Measurements from ENCODE around the gene FNBP1L. TPM values are rescaled to one million over a fixed set of nuclear protein-coding genes. Genes with fewer than 3 reads are reported as not detected.

The FNBP1L gene
- 1 to 10 TPM; 1.3 to 1.6 TPM for total RNA-seq

DNA sequence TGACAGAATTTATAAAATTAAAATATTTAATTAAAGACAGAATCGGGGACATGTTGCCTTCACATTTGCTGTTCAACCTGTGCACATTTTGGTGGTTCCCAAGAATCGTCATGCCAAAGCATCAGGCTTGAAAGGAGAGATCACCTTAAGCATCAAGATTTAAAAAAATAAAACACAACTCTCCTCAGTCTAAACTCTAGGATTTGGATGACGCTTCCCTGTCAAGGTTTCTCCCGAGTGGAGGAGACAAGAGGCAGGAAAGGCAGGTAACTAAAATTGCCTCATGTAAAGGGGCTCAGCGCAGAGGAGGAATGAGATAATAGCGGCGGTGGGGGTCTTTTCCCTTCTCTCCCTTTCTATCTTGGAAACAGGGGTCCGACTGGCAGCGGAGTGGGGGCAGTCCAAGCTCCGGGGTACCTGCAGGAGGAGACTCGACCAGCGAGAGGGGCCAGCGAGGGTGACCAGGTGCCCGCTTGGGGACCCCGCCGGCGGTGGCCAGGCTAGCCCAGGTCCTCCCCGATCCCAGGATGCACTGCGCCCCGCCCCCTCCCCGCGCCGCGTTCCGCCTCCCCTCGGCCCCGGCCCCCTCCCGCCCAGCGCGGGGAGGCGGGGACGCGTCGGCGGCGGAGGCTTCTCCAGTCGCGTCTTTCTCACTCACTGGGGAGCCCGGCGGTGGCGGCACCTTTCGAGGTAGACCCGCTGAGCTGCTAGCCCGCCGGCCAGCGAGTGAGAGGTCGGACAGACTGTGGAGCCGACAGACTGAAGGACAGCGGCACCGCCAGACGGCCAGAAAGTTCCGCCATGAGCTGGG, at the start of gene FNBP1L:
FNBP1L (plus strand) TSS at position 638 of the 811 bp plus-strand sequence; CDS start at position 802, 164 bp downstream.
- peaks cover 2 to 5% of the 10 kb centered on the region in 2 donors for H3K36me3 Mint-ChIP-seq (ENCODE audit: insufficient read depth in 2 of 2)
- peak; percentile 75 to 76 for DNase-seq
- H3K4me3 Mint-ChIP-seq: peak within 1 kb of the TSS; percentile 92 to 97
- peaks cover 37% of the 10 kb centered on the region for H3K27me3 Mint-ChIP-seq (ENCODE audit: low read depth)
- peaks cover 18% of the 10 kb centered on the region for H3K4me1 Mint-ChIP-seq (ENCODE audit: low read depth)
- peak; percentile 87 for ATAC-seq (replicated peaks in 1 of 2)
- H3K27ac Mint-ChIP-seq: peak within 1 kb of the TSS; percentile 78
- no peaks in the 10 kb centered on the region for H3K9me3 Mint-ChIP-seq

DNA sequence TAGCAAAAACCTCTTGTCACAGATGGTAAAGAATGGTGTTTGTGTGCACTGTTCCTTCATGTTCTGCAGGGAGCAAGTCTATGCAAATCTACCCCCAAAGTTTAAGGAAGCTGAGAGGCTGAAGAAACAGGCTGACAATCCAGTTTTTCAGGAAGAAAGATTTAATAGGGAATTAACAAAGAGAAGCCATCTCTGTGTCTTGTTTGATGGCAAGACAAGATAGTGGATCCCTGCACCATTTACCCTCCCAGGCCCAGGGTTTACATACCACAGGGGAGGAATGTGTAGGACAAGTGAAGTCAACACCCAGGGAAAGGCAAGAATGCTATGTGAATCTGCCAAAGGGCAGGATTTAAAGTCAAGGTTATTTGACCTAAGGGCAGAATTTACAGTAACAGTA, 48.1 kb upstream of the FNBP1L start:
- ATAC-seq (replicated peaks in 1 of 2) (no peak), DNase-seq (no peak)
- no peaks in the 10 kb centered on the region for H3K4me1 Mint-ChIP-seq (ENCODE audit: low read depth)
- no peaks in the 10 kb centered on the region for H3K36me3 Mint-ChIP-seq (ENCODE audit: insufficient read depth in 2 of 2)
- H3K4me3 Mint-ChIP-seq: no peak overlapping the region
- no peak overlapping the region for H3K27ac Mint-ChIP-seq
- no peaks in the 10 kb centered on the region for H3K9me3 Mint-ChIP-seq
- H3K27me3 Mint-ChIP-seq (ENCODE audit: low read depth): no peaks in the 10 kb centered on the region

DNA sequence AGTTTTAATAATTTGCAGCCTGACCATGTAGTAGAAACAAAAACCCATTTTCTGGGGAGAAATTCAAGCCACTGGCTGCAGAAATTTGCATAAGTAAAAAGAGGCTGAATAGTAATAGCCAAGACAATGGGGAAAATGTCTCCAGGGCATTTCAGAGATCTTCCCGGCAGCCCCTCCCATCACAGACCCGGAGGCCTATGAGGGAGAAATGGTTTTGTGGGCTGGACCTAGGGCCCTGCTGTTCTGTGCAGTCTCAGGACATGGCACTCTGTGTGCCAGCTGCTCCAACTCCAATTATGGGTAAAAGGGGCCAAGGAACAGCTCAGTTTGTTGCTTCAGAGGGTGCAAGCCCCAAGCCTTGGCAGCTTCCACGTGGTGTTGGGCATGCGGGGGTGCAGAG, 39.7 kb upstream of the FNBP1L start:
- no peaks in the 10 kb centered on the region for H3K27me3 Mint-ChIP-seq (ENCODE audit: low read depth)
- peaks cover 2% of the 10 kb centered on the region in 2 donors for H3K36me3 Mint-ChIP-seq (ENCODE audit: insufficient read depth in 2 of 2)
- H3K9me3 Mint-ChIP-seq: no peaks in the 10 kb centered on the region
- DNase-seq (no peak), ATAC-seq (replicated peaks in 1 of 2) (no peak)
- H3K27ac Mint-ChIP-seq: no peak overlapping the region
- no peak overlapping the region for H3K4me3 Mint-ChIP-seq
- no peaks in the 10 kb centered on the region for H3K4me1 Mint-ChIP-seq (ENCODE audit: low read depth)

DNA sequence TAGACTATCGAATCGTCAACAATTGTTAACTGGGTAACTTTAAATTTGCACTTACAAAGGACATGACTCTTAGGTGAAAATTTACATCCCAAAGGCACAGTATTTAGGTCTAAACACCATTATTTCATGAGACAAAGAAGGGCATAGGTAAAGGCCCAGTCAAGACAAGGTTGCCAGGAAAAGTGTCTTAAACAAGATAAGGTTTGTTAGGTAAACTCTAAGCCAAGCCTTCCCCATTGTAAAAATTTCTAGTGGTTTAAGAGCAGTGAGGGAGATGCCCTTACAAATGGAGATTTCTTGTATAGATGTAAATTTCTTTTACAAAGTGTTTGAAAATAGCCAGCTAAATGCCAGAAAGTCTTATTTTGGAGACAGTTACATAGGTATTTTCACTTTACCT, 36.9 kb upstream of the FNBP1L start:
- H3K36me3 Mint-ChIP-seq (ENCODE audit: insufficient read depth in 2 of 2): peaks cover 2% of the 10 kb centered on the region in 2 donors
- H3K9me3 Mint-ChIP-seq: no peaks in the 10 kb centered on the region
- no peak for DNase-seq
- no peak overlapping the region for H3K4me3 Mint-ChIP-seq
- no peak for ATAC-seq (replicated peaks in 1 of 2)
- H3K4me1 Mint-ChIP-seq (ENCODE audit: low read depth): no peaks in the 10 kb centered on the region
- peaks cover 7% of the 10 kb centered on the region for H3K27me3 Mint-ChIP-seq (ENCODE audit: low read depth)
- H3K27ac Mint-ChIP-seq: no peak overlapping the region

DNA sequence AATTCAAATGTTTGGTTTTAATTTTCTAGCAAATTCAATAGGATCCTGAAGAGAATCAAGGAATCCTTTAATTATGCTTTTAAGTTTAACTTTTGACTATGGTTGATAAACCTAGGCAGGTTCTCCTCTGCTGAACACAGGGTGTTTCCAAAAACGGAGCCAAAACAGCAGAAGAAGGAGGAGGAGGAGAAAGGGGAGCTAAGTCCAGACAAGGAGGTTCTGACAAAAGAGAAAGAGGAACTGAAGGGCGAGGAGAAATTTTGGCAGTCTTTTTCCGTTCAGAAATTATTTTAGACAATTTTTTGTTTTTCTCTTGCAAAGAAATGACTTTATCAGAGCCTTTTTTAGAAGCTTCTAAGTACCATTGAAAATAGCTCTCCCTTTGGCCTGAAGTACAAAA, 33.2 kb upstream of the FNBP1L start:
- H3K27me3 Mint-ChIP-seq (ENCODE audit: low read depth): peaks cover 7% of the 10 kb centered on the region
- no peak overlapping the region for H3K4me3 Mint-ChIP-seq
- no peaks in the 10 kb centered on the region for H3K36me3 Mint-ChIP-seq (ENCODE audit: insufficient read depth in 2 of 2)
- no peaks in the 10 kb centered on the region for H3K4me1 Mint-ChIP-seq (ENCODE audit: low read depth)
- no peak for DNase-seq
- H3K9me3 Mint-ChIP-seq: peaks cover 0 to 2% of the 10 kb centered on the region in 2 donors
- no peak for ATAC-seq (replicated peaks in 1 of 2)
- H3K27ac Mint-ChIP-seq: no peak overlapping the region

DNA sequence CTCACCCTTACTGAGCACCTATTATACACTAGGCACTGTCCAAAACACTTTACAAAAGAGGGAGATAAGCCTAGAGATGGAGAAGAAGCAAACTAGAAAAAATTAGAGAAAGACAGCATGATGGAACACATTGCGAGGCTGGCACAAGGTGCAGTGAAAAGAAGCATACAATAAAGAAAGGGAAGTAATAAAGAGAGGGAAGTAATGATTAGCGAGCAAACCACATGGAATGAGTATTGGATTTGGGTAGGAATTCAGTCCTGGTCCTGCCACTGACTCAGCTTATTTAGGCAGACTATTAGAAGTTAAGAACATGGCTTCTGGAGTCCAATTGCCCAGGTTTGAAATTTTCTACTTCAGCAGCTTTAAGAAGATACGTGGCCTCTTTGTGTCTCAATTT, 32.6 kb upstream of the FNBP1L start:
- H3K4me3 Mint-ChIP-seq: no peak overlapping the region
- DNase-seq (no peak), ATAC-seq (replicated peaks in 1 of 2) (no peak)
- H3K27ac Mint-ChIP-seq: no peak overlapping the region
- peaks cover 0 to 2% of the 10 kb centered on the region in 2 donors for H3K9me3 Mint-ChIP-seq
- H3K36me3 Mint-ChIP-seq (ENCODE audit: insufficient read depth in 2 of 2): no peaks in the 10 kb centered on the region
- H3K27me3 Mint-ChIP-seq (ENCODE audit: low read depth): peaks cover 7% of the 10 kb centered on the region
- H3K4me1 Mint-ChIP-seq (ENCODE audit: low read depth): no peaks in the 10 kb centered on the region

DNA sequence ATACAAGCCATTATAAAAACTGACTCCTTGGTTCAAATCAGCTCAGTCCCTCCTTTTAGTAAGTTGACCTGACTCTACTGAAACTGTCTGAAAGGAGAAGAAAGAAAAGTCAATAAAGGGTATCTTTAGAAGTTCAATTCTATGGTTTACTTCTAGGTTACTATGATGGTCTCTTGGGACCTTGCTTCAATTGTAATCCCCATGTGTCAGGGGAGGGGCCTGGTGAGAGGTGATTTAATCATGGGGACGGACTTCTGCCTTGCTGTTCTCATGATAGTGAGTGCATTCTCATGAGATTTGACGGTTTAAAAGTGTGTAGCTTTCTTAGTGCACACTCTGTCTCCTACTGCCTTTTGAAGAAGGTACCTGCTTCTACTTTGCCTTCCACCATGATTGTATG, 31.7 kb upstream of the FNBP1L start:
- ATAC-seq (replicated peaks in 1 of 2): no peak
- DNase-seq: no peak
- Mint-ChIP-seq H3K4me1 (ENCODE audit: low read depth) (no peaks in the 10 kb centered on the region), H3K36me3 (ENCODE audit: insufficient read depth in 2 of 2) (no peaks in the 10 kb centered on the region), H3K9me3 (peaks cover 0 to 2% of the 10 kb centered on the region in 2 donors), H3K4me3 (no peak overlapping the region), H3K27me3 (ENCODE audit: low read depth) (peaks cover 11% of the 10 kb centered on the region), H3K27ac (no peak overlapping the region)

DNA sequence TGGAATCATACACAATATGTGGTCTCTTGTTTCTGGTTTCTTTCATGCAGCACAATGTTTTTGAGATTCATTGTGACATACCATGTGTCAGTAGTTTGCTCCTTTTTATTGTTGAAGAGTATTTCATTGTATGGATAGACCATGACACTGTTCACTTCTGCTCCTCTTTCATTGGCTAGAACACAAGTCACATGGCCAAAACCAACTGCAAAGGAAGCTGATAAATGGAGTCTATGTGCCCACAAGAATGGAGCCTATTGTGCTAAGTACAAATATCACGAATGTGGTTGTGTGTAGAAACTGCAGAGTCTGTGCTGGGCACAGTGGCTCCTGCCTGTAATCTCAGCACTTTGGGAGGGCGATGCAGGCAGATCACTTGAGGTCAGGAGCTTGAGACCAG, 28.6 kb upstream of the FNBP1L start:
- Mint-ChIP-seq H3K4me1 (ENCODE audit: low read depth) (no peaks in the 10 kb centered on the region), H3K27me3 (ENCODE audit: low read depth) (peaks cover 11% of the 10 kb centered on the region), H3K9me3 (peaks cover 0 to 2% of the 10 kb centered on the region in 2 donors), H3K36me3 (ENCODE audit: insufficient read depth in 2 of 2) (no peaks in the 10 kb centered on the region), H3K4me3 (no peak overlapping the region), H3K27ac (no peak overlapping the region)
- no peak for DNase-seq
- ATAC-seq (replicated peaks in 1 of 2): no peak

DNA sequence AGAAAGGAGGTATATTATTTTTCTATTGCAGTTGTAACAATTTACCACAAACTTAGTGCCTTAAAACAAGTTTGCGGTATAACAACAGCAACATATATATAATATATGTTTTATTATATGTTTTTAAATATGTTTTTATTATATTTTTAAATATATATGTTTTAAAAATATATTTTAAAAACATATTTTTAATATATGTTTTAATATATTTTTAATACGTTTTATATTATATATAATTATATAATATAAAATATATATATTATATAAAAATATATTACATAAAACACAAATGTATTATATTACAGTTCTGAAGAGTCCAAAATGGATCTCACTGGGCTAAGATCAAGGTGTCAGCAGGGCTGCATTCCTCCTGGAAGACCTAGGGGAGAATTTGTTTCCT, 27.5 kb upstream of the FNBP1L start:
- no peak overlapping the region for H3K4me3 Mint-ChIP-seq
- H3K36me3 Mint-ChIP-seq (ENCODE audit: insufficient read depth in 2 of 2): no peaks in the 10 kb centered on the region
- DNase-seq (no peak), ATAC-seq (replicated peaks in 1 of 2) (no peak)
- peaks cover 0 to 2% of the 10 kb centered on the region in 2 donors for H3K9me3 Mint-ChIP-seq
- H3K27me3 Mint-ChIP-seq (ENCODE audit: low read depth): peaks cover 6% of the 10 kb centered on the region
- no peak overlapping the region for H3K27ac Mint-ChIP-seq
- H3K4me1 Mint-ChIP-seq (ENCODE audit: low read depth): no peaks in the 10 kb centered on the region

DNA sequence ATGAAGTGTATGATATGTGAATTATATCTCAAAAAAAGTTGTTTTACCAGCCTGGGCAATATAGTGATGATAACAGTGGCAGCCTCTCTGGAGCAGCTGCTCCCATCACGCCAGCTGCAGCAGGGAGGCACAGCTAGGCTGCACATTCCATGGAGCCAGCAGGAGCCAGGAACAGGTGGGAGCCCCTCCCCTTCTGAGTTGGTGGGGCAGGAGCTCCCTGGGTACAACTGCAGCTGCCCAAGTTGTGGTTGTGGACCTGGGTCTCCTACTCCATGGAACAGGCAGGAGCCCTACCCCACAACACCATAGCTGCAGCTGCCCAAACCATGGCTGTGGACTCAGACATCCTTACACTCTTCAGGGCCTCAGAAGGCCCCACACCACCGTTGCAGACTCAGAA, 21.7 kb upstream of the FNBP1L start:
- H3K4me3 Mint-ChIP-seq: no peak overlapping the region
- peaks cover under 1% of the 10 kb centered on the region for H3K27me3 Mint-ChIP-seq (ENCODE audit: low read depth)
- ATAC-seq (replicated peaks in 1 of 2) (no peak), DNase-seq (no peak)
- H3K27ac Mint-ChIP-seq: no peak overlapping the region
- H3K36me3 Mint-ChIP-seq (ENCODE audit: insufficient read depth in 2 of 2): no peaks in the 10 kb centered on the region
- H3K4me1 Mint-ChIP-seq (ENCODE audit: low read depth): no peaks in the 10 kb centered on the region
- no peaks in the 10 kb centered on the region for H3K9me3 Mint-ChIP-seq

DNA sequence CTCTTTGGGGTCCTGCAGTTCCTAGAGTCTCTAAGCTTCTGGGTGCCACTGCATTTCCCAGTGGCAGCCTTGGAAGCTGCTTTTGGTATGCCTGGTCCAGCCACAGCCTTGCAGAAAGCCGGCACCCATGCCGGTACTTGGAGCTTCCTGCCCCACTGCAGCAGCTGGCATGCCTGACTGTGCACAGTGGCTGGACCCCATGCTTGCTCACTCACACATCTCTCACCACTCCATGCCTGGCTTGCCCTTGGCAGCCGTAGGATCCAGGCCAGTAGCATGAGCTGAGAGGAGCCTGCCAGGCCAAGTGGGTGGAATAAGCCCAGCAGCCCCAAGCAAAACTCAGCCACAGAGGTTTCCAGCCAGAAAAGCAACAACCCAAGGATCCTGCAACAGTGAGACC, 20.3 kb upstream of the FNBP1L start:
- H3K4me3 Mint-ChIP-seq: no peak overlapping the region
- H3K27me3 Mint-ChIP-seq (ENCODE audit: low read depth): no peaks in the 10 kb centered on the region
- no peaks in the 10 kb centered on the region for H3K9me3 Mint-ChIP-seq
- no peaks in the 10 kb centered on the region for H3K36me3 Mint-ChIP-seq (ENCODE audit: insufficient read depth in 2 of 2)
- ATAC-seq (replicated peaks in 1 of 2): no peak
- DNase-seq: no peak
- no peak overlapping the region for H3K27ac Mint-ChIP-seq
- H3K4me1 Mint-ChIP-seq (ENCODE audit: low read depth): no peaks in the 10 kb centered on the region

DNA sequence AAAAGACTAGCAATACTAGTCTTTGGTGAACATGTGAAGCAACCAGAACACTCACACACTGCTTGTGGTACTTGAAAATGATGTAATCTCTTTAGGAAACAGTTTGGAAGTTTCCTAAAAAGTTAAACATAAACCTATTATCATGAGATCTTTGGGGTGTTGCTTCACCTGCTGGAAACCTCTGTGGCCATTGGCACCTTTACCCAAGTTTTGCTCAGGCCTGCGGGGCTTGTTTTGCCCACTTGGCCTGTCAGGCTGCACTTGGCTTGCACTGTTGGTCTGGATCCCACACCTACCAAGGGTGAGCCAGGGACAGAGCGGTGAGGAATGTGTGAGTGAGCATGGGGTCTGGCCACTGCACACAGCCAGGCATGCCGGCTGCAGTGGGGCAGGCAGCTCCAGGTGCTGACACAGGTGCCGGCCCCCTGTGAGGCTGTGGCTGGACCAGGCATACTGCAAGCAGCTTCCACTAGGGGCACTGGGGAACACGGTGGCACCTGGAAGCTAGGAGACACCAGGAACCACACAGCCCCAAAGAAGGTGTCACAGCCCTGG, 14.4 kb upstream of the FNBP1L start:
- Mint-ChIP-seq H3K4me3 (no peak overlapping the region), H3K4me1 (ENCODE audit: low read depth) (no peaks in the 10 kb centered on the region), H3K27ac (no peak overlapping the region), H3K27me3 (ENCODE audit: low read depth) (no peaks in the 10 kb centered on the region), H3K36me3 (ENCODE audit: insufficient read depth in 2 of 2) (no peaks in the 10 kb centered on the region), H3K9me3 (no peaks in the 10 kb centered on the region)
- ATAC-seq (replicated peaks in 1 of 2) (no peak), DNase-seq (no peak)

DNA sequence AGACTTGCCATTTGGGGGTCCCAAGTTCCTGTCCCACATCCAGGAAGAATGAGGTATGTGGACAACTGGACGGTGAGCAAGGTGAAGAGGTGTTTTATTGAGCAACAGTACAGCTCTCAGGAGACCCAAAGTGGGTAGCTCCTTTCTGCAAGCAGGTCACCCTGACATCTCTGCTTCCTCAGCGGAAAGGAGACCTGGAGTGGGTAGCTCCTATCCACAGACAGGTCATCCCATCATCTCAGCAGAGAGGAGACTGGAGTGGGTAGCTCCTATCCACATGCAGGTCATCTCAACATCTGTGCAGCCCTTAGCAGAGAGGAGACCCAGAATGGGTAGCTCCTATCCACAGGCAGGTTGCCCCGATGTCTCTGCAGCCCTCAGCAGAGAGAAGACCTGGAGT, 13.8 kb upstream of the FNBP1L start:
- no peaks in the 10 kb centered on the region for H3K9me3 Mint-ChIP-seq
- ATAC-seq (replicated peaks in 1 of 2) (no peak), DNase-seq (no peak)
- no peak overlapping the region for H3K4me3 Mint-ChIP-seq
- no peaks in the 10 kb centered on the region for H3K4me1 Mint-ChIP-seq (ENCODE audit: low read depth)
- H3K36me3 Mint-ChIP-seq (ENCODE audit: insufficient read depth in 2 of 2): no peaks in the 10 kb centered on the region
- H3K27ac Mint-ChIP-seq: no peak overlapping the region
- H3K27me3 Mint-ChIP-seq (ENCODE audit: low read depth): peaks cover 5% of the 10 kb centered on the region

DNA sequence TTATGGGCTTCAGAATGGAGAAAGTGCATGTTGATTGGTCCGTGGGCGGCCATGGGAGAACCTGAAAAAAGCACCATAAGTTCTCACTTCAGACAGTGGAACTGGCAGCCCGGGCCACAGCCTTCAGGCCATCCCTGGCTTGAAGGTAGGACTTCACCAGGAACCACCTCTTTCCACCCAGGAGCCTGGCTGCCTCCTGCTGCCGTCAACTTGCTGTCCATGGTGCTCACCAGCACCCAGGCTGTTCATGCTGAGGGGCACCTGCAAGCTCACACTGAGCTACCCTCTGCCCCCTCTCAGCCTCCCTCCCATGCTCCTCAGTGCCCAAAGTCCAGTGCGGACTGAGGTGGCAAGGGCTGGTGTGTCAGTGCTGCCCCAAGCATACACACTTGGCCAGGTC, 12.9 kb upstream of the FNBP1L start:
- H3K9me3 Mint-ChIP-seq: no peaks in the 10 kb centered on the region
- peaks cover 10% of the 10 kb centered on the region for H3K27me3 Mint-ChIP-seq (ENCODE audit: low read depth)
- no peak for DNase-seq
- ATAC-seq (replicated peaks in 1 of 2): no peak
- no peaks in the 10 kb centered on the region for H3K36me3 Mint-ChIP-seq (ENCODE audit: insufficient read depth in 2 of 2)
- H3K4me1 Mint-ChIP-seq (ENCODE audit: low read depth): no peaks in the 10 kb centered on the region
- no peak overlapping the region for H3K27ac Mint-ChIP-seq
- H3K4me3 Mint-ChIP-seq: no peak overlapping the region

All from activated T-cell treated with anti-CD3 and anti-CD28 coated beads, Interleukin-2, amount 50 U/mL, for 72 hours (primary cell).